MM.1S (cell line): Measurements from ENCODE around the gene LCAT.

Experiments used
- CTCF ChIP-seq: fragments of 300-600 bp; sonication (generic); IDR thresholded peaks from 2 replicates; pipeline ENCODE4 v1.5.1; 2016; ENCODE audit warnings: antibody characterized with exemption, low read length, mixed read lengths
- EZH2 ChIP-seq: fragments of 300-600 bp; sonication (generic); optimal IDR thresholded peaks from 2 replicates; pipeline ENCODE3; 2017; ENCODE audit warnings: low read depth, mild to moderate bottlenecking, antibody characterized with exemption, low read length, mixed read lengths

DNA sequence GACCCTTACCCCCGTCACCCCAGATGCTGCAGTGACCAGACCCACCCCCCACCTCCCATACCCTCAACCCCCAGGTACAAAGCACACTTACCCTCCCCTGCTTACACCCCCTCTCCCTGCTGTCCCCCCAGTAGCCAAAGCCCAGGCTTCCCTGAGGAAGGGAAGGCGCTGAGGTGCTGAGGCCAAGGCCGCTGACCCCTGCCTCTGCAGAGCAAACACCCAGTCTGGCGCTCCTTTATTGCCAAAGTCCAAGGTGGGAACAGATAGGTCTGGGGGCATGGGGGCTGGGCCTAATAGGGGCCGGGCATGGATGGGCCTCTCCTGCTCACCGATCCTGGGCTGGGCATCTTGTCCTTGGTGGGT lies 683 bp downstream of the LCAT start:
- TF ChIP-seq EZH2 (no peak), CTCF (no peak)
